NCI-H2196 treated with DMSO at 0.1 percent for 48 hours (cell line): Measurements from ENCODE around the gene PACRG.
"Not testable (repeated sequence)": the region's sequence is repeated elsewhere in the genome, so short reads cannot be mapped to it uniquely, and the experiment has no call there.

ENCODE experiments used
- DNase-seq: peaks from one replicate; lab custom pipeline; 2025; ENCODE audit not compliant: unreplicated experiment; lab: John Stamatoyannopoulos, UW

The PACRG gene

GRCh38 chr6:162727322-162728182 is at the start of gene PACRG, which contains the start of gene PRKN:
Gene PACRG, plus strand, starts transcription at chr6:162727974.
Gene PRKN, minus strand, starts transcription at chr6:162727766.
- DNase-seq = peak; percentile 78

- not testable (repeated sequence) for DNase-seq
These were observed 48.9 kb upstream of the PACRG start for GRCh38 chr6:162678896-162679295.

GRCh38 chr6:162679681-162680080 is 48.1 kb upstream of the PACRG start:
- DNase-seq = no peak

GRCh38 chr6:162680367-162680766 is 47.4 kb upstream of the PACRG start:
- DNase-seq = no peak

GRCh38 chr6:162680871-162681270 is 46.9 kb upstream of the PACRG start:
- DNase-seq = no peak

- no peak for DNase-seq
These were observed 46.3 kb upstream of the PACRG start for GRCh38 chr6:162681447-162681846.

- DNase-seq = no peak
These were observed 44.6 kb upstream of the PACRG start for GRCh38 chr6:162683135-162683534.

- DNase-seq = no peak
These were observed 43.7 kb upstream of the PACRG start for GRCh38 chr6:162684052-162684451.

- DNase-seq = no peak
These were observed 42.8 kb upstream of the PACRG start for GRCh38 chr6:162684961-162685360.

- no peak for DNase-seq
These were observed 42.2 kb upstream of the PACRG start for GRCh38 chr6:162685586-162685985.

- DNase-seq = no peak
These were observed 38.9 kb upstream of the PACRG start for GRCh38 chr6:162688751-162689345.

- DNase-seq = no peak
These were observed 37.6 kb upstream of the PACRG start for GRCh38 chr6:162690158-162690557.

- DNase-seq = no peak
These were observed 29.8 kb upstream of the PACRG start for GRCh38 chr6:162697872-162698403.

- DNase-seq = no peak
These were observed 29.3 kb upstream of the PACRG start for GRCh38 chr6:162698440-162698839.

- no peak for DNase-seq
These were observed 27.8 kb upstream of the PACRG start for GRCh38 chr6:162699961-162700360.

GRCh38 chr6:162700966-162701365 is 26.8 kb upstream of the PACRG start:
- DNase-seq = no peak

- DNase-seq = no peak
These were observed 26.2 kb upstream of the PACRG start for GRCh38 chr6:162701551-162701950.

- DNase-seq = no peak
These were observed 25.3 kb upstream of the PACRG start for GRCh38 chr6:162702446-162702845.

GRCh38 chr6:162704001-162704400 is 23.8 kb upstream of the PACRG start:
- no peak for DNase-seq

GRCh38 chr6:162705736-162706135 is 22.0 kb upstream of the PACRG start:
- no peak for DNase-seq

GRCh38 chr6:162706232-162706631 is 21.5 kb upstream of the PACRG start:
- DNase-seq = no peak

GRCh38 chr6:162708971-162709370 is 18.8 kb upstream of the PACRG start:
- no peak for DNase-seq
